T47D (cell line): ENCODE results near the gene UBE2Z.
"Not testable (repeated sequence)": the region's sequence is repeated elsewhere in the genome, so short reads cannot be mapped to it uniquely, and the experiment has no call there.

Experiments
- DNase-seq, 2 experiments: peaks; one replicate each; pipeline versions ENCODE4 v3.0.0 to v3.0.0-alpha.2; 2011 to 2012; ENCODE audit warnings: low read depth in 1 of 2, low spot score in 1 of 2
- JUND ChIP-seq: IDR thresholded peaks from 2 replicates; pipeline ENCODE4 v1.6.1; 2012; ENCODE audit warnings: low read depth
- in situ Hi-C: cut with HindIII; loops from 2 replicates; pipeline ENCODE4 v1.10.0; 2016; ENCODE audit warnings: low sequenced_read_pairs, low pct_unique_long_range_greater_than_20kb

The UBE2Z gene

GRCh38 chr17:48910370-48910769, 2.2 kb downstream of the UBE2Z start:
- TF ChIP-seq JUND: no peak

DNA sequence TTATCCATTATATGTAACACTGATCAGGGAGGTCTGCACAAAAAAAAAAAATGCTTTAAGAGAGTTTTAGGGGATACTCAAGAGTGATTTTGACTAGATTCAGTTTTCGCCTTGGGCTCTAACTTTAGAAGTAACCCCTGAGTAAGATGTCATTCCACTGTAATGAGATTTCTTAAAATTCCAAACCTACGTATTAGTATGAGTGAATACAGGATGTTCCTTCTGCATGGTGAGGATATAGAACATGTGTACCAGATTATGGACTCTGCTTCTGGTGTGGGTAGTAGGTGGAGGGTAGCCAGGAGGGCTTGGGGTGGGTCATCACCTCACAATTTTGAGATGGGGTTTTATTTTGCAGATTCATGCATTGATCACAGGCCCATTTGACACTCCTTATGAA, 4.3 kb downstream of the UBE2Z start:
- TF ChIP-seq JUND: no peak
- in situ Hi-C loops: no loop called here
- no peak for DNase-seq

More at GRCh38 chr17:48910370-48910769, 2.2 kb downstream of the UBE2Z start:
- DNase-seq: no peak
- in situ Hi-C loops: no loop called here

DNA sequence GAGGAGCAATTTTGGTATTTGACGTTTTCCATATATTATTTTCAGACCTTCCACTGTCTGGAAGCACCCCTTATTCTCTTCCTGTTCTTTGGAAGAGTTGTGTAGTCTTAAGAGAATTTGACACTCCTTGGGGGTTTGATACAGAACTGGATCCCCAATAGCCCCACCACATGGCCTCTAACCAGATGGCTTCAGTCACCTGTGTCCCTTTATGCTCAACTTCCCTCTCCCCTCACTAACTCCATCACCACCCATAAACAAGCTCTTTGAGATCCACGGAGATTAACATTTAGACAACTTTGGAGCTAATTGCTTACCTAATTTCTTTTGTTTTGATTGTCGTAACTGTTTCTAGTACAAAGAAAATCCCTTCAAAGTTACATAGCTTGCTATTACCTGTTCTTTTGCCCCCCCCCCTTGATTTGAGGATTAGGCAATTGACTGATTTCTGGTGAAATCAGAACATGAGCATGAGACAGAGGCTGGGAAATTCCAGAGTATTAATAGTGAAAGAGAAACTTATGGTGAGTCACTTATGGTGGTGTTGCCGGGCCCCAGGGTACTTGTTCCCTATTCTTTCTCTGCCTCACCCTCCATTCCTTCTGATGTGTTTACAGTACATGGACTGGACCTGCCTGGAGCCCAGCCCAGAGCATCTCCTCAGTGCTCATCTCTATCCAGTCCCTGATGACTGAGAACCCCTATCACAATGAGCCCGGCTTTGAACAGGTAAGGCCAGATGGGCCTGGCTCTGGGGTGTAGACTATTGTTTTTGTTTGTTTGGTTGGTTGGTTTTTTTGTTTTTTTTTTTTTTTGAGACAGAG, 7.5 kb downstream of the UBE2Z start:
- no peak for TF ChIP-seq JUND
- in situ Hi-C loops: no loop called here
- no peak for DNase-seq

GRCh38 chr17:48925251-48925990, 17.2 kb downstream of the UBE2Z start:
- in situ Hi-C loops: no loop called here
- no peak for DNase-seq
- TF ChIP-seq JUND: no peak

GRCh38 chr17:48925991-48926342, 17.8 kb downstream of the UBE2Z start:
- DNase-seq: no peak
- no peak for TF ChIP-seq JUND
- in situ Hi-C loops: no loop called here

DNA sequence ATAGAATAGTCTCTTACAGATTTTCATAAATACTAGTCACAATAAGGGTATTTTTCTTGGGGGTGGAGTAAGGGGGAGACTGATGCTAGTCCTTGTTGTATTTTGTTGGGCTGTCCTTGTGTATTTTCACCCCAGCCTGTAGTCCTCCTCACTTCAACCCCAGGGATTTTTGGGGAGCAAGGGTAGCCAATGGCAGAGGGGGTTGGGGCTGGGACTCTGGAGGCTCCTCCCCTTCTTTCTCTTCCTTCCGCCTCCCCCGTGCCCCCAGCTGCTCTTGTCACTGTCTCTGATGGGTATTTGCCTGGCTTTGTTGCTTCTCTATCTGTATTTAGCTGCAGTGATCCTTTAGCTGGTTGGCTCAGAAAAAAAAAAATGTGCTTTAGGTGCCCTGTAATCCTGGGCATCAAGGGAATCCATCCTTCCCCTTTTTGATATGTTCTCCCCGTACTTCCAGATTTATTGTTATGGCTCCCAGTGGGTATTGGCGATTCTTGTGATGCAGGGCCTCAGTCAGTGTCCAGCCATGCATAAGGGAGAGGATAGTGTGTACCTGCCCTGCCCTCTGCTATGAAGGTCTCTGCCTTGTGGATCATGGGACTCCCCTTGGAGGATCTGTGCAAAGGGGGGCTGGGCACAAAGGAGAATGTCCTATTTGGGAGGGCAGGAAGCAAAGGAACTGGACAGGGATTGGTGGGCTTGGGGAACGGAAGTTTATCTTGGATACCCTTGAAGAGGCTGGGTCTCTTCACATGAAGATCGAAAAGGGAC, 20.0 kb downstream of the UBE2Z start:
- DNase-seq: no peak
- in situ Hi-C loops: no loop called here
- no peak for TF ChIP-seq JUND

GRCh38 chr17:48928876-48929811, 20.9 kb downstream of the UBE2Z start:
- in situ Hi-C loops: no loop called here
- no peak for TF ChIP-seq JUND
- DNase-seq: peak in 1 of 2 experiments; percentile 30

GRCh38 chr17:48929812-48930165, 21.6 kb downstream of the UBE2Z start:
- in situ Hi-C loops: no loop called here
- no peak for TF ChIP-seq JUND
- no peak for DNase-seq

DNA sequence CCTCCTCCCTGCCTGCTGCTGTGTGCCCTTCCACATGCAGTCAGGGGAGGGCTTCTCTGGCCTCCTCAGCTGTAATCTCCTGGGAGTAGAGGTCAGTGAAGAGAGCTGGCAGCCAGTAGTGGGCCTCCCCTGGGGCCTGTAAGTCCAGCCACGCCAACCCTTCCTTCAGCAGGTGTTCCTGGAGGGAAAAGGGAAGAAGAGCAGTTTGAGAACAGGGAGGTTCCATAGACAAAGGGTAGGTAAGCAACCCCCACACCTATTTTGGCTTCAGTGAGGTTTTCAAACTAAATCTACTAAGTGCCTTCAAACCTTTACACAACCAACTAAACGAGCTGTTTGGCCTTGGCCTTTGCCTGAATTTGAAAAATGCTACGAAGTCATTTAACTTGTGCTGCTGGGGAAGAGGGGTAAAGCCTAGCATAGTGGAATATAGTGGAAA, 22.2 kb downstream of the UBE2Z start:
- TF ChIP-seq JUND: no peak
- in situ Hi-C loops: no loop called here
- DNase-seq: no peak

DNA sequence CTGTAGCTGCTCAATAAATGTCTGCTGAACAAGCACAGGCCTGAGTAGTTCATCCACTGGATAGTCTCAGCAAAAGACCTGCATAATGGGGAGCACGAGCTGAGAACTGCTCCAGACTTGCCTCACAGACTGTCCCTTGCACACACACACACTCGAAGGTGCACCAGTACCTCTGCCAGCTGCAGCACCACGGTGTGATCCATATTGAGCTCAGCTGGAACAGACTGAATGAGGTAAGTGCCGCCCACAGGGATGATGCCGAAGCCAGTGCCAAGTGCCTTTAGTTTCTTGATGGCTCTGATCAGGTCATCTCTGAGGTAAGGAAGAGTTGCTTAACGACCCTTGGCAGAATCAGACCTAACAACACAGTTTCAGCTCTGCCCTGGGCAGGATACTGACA, 24.8 kb downstream of the UBE2Z start:
- TF ChIP-seq JUND: no peak
- DNase-seq: no peak
- in situ Hi-C loops: no loop called here

- DNase-seq: peak; percentile 95 to 98
- in situ Hi-C loops: no loop called here
- TF ChIP-seq JUND: no peak
Measured at GRCh38 chr17:48944515-48945260, 36.5 kb downstream of the UBE2Z start, which contains the start of gene SNF8. Gene SNF8 (minus strand): TSS chr17:48944842. CDS start chr17:48944734, 108 bp downstream.

- DNase-seq, in situ Hi-C loops: not testable (repeated sequence)
Measured at GRCh38 chr17:48945261-48945651, 37.0 kb downstream of the UBE2Z start.
